NCI-H2227 (cell line): ENCODE data around the gene MCC.

ENCODE experiments used
- DNase-seq: peaks from one replicate; lab custom pipeline; 2025; ENCODE audit not compliant: unreplicated experiment; lab: John Stamatoyannopoulos, UW

MCC gene

DNA sequence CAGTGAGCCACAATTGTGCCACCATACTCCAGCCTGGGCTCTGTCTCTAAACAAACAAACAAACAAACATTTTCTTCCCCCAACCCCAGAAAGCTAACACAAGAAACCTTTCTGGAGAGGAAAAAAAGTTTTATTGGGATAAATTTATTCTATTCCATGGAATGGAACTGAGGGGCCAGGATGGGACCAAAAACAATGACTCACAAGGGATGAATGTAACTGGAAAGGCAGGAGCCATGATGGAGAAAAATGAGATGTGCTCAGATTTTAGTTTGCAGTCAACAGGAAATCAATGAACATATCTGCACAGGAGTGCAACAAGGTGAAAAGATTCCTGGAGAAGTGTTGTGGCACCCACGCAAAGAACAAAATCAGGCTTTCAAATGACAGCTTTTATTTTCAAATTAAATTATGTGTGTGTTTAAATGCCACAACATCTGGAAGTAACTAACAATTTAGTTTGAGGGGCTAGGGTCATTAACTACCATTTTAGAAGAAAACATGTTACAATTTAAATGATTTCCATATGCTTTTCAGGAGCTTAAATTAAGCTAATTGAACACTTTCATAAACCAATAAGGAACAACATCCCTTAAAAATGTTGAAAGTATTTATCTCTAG lies 262.0 kb downstream of the MCC start:
- no peak for DNase-seq

DNA sequence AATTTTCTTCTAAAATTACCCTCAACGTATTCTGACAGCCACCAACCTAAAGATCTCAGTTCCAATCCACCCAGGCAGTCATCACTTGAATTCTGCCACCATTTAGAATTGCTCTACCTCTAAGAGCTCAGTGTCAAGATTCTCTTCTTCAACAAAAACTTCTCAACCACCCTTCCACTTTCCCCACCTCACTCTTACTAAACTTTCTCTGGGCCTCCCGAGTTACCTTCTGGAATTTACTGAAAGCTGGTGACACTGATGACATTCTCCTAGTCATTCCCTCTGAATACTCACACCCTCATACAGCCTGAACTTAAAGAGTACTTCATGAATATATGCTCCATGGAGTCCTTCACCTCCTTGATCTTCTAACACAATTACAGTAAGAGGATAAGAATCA lies 263.0 kb downstream of the MCC start:
- no peak for DNase-seq

DNA sequence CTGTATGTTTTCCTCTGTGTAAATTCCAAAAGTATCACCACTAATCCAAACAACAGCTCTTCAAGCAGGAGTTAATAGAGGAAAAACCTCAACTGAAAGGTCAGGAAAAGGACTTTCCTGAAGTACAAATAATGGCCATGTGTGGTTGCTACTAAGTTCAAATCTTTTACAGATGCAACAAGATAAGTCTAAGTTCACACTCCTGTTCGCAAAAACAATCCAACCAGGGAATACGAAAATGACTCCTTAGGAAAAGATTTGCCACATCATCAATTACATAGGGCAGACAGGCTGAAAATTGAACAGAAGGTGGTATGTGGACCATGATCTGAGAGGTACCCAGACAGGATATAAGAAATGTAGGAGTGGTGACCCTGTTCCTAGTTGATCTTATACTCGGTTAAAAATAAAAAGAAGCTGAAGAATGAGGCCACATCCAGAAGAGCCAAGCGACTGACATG lies 263.6 kb downstream of the MCC start:
- DNase-seq = no peak

DNA sequence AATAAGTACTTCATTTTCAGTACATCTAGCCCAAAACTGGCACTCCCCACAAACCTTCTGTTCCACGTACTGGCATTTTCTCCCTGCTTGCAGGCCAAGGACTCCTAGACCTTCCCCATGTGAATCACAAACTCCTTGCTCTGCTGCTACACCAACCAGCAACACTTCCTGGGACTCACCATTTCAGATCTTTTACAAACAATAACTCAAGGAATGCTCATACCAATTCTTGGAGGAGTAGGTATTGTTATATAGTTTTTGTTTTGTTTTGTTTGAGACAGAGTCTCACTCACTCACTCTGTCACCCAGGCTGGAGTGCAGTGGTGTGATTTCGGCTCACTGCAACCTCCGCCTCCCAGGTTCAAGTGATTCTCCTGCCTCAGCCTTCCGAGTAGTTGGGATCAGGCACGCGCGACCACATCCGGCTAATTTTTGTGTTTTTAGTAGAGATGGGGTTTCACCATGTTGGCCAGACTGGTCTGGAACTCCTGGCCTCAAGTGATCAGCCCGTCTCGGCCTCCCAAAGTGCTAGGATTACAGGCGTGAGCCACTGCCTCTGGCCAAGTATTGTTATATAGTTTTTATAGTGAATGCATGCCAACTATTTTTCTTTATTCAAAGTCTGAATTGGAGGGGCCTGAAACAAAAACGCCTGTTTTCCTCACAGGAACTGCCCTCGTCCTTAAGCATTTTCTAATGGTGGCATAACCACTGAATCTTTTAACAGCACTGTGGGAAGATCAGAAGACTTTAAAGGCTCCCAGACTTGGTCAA lies 264.2 kb downstream of the MCC start:
- no peak for DNase-seq

DNA sequence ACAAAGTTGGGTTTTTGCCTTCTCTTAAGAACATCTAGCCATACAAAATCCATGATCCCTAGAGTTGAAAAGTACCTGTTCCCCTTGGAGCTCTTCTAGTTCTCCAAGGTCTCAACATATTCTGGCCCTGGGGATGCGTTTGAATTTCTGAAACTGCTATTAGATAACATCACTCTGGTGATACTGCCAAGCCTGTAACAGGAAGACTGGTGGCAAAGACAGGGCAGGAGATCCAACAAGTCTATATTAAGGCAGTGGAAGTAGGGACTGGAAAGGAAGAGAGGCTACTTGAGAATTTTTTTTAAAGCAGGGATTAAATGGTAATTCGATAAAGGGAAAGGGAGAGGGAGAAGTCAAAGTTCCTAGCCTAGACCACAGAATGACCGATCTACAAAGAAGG lies 264.9 kb downstream of the MCC start:
- DNase-seq = no peak

DNA sequence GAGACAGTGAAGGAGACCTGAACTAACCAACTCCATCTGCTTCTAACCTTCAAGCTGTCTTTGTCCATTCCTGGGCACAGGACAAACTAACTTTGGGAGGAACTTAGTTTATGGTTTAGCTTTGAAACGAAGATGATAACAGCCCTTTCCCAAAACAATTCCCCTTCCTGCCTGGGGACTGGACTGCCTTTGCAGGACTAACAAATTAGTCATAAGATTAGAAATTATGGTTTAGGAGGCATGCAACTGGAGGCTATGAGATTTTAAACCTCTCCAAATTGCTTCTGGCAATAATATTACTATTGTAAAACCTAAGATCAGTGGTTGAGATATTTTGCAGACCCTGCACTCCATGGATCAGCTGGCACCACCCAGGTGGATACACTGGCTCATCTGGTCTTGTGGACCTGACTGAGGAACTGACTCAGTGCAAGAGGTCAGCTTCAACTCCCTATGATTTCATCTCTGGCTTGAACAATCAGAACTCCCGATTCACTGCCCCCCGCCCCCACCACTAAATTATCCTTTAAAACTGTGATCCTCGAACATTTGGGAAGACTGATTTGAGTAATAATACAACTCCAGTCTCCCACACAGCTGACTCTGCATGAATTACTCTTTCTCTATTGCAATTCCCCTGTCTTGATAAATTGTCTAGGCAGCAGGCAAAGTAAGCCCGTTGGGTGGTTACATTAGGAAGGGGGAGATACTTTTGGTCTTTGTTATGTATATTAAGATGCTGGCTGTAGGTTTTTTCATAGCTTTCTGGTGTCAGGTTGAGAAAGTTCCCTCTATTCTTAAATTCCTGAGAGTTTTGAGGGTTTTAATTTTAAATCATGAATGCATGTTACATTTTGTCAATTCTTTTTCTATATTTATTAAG lies 266.7 kb downstream of the MCC start:
- no peak for DNase-seq

DNA sequence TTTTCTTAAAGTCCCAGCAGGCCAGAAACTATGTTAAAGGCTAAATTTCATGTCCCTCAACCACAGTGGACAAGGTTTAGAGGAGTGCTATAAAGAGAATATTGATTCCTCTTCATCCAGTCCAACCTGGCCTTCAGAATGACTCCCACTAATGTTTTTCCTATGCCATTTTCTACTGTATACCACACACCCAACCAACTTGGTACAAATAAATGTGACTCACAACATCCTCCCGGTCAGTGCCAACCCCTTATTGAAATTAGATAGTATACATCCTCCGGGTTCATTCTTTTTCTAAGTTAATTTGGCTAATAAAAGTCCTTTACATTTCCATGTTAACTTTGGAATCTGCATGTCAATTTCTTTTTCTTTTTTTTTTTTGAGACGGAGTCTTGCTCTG lies 268.6 kb downstream of the MCC start:
- DNase-seq = no peak

DNA sequence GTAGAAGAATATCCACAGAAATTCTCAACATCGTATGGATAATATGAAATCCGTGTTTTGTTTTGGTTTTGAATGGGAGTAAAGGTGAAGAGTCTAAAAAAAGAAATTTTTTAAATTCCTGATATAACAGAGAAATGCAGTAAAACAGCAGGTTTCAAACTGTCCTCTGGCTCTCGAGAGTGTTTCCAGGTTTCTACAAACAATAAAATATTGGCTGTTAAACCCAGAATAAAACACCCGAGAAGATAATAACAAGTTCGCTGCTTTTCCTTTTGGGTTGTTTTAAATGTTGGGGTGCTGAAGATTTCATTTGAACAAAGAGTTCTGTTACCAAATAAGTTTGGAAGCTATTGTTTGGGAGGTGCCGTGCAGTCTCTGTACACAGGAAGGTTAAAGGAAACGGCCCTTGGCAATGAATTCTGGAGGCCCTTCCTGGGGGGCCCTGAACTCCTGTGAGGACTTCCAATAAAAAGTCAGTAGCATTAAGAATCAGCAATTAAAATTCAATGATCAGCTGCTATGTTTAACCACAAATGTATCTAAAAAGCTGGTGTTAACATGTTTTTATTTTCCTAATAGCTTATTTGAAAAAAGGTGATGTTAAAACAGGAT lies 269.2 kb downstream of the MCC start:
- no peak for DNase-seq

DNA sequence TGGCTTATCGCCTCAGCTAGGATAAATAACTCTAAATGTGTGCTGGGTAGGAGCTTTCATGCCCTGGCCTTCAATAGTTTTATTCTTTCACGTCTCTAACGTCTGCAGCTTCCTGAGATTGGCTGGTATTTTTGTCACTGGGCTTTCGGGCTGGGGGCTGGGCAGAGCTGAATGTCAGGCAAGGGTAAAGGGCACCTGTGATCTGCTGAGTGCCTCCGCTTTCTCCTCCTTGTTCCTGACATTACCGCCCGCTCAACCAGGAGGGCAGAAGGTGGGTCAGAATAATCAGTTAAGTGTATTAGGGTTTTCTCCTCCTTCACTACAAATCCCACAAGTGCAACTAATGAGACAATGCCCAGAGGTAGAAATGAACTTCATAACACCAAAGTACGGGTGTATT lies 270.1 kb downstream of the MCC start:
- no peak for DNase-seq

DNA sequence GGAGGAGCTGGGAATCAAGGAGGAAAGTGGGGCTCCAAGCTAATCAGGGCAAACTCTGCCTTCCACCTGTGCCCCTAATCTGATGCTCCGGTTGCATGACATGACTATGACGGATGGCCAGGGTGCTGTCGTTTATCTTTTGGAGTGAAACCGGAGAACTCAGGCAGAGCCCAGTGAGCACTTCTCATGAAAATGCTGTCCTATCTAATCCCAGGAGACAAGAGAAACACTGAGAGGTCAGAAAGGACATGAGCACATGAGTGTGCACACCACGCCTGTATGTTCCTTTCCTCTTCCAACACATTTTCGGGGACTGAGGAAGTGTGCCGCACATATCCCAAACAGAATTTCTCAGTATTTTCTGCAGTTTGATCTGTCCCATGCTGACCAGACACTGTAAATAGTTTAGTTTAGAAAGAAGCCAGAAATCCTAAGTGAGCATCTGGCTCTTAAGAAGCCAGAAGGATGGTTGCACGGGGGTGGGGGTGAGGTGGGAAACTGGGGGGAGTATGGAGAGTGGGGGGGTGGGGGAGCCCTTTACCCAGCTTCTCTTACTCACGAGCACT lies 270.6 kb downstream of the MCC start:
- DNase-seq = no peak

DNA sequence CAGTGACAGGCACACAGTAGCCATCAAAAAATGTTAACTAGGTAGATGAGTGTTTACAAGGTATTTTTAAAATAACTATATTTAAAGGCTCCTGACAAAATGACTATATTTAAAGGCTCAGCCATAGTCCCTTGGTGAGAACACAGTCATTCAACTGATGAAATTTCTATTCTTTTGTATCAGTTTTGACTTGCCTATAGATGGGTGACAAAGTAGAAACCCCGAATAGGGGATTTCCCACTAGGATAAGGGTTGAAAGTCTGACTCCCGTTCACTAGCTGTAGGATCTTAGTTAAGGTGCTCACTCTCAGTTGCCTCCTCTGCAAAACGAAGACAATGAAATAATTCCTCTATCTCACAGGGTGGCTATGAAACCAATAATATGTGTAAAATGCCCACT lies 271.7 kb downstream of the MCC start:
- DNase-seq = no peak

DNA sequence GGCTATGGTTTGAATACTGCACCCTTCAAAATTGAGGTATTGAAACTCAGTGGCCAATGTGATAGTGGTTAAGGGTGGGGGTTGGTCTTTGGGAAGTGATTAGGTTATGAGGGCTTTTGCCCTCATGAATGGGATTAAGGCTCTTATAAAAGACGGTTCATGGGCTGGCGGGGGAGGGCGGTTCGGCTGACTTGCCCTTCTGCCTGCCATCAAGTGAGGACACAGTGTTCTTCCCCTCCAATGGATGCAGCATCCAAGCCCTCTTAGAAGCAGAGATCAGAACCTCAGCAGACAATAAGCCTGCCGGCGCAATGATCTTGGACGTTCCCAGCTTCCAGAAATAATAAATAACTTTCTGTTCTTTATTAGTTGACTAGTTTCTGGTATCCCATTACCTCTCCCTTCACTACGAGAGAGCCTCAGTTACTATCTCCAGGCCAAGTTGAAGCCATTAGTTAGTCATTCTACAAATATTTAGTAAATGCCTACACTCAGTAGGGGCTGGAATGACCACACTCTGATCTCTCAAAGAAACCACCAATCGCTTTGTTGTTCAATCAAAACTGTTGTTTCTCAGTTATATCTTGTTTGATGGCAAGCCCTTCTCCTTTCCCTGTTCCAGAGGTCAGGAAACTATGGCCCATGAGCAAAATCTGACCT lies 272.7 kb downstream of the MCC start:
- DNase-seq = no peak

DNA sequence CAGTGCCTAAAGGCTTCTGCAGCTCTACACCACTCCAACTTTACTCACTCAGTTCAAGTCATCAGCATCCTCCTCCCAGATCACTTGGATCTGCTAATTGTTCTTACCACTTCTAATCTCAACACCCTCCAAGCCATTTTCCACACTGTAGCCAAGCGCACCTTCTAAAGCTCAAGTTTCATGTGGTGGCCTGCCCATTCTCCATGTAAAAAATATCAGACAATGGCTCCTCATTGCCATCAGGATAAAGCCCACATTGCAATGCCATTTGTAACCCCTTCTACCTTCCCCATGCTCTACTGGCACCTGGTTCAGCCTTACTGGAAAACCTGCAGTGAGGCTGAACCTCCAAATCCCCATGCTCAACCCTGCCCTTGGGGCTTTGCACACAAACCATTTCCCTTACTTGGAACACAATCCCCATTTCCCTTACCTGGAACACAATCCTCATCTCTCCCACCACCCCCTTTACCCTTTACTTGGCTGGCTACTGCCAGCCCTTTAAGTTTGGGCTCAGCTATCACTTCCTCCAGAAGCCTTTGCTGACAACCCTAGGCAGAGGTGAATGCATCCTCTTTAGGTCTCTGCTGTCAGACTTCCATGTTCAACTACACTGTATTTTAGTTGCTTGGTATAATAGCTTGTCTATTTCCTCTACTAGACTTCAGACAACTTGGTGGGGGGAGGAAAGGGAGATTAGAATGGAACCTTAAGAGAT lies 273.5 kb downstream of the MCC start:
- no peak for DNase-seq

DNA sequence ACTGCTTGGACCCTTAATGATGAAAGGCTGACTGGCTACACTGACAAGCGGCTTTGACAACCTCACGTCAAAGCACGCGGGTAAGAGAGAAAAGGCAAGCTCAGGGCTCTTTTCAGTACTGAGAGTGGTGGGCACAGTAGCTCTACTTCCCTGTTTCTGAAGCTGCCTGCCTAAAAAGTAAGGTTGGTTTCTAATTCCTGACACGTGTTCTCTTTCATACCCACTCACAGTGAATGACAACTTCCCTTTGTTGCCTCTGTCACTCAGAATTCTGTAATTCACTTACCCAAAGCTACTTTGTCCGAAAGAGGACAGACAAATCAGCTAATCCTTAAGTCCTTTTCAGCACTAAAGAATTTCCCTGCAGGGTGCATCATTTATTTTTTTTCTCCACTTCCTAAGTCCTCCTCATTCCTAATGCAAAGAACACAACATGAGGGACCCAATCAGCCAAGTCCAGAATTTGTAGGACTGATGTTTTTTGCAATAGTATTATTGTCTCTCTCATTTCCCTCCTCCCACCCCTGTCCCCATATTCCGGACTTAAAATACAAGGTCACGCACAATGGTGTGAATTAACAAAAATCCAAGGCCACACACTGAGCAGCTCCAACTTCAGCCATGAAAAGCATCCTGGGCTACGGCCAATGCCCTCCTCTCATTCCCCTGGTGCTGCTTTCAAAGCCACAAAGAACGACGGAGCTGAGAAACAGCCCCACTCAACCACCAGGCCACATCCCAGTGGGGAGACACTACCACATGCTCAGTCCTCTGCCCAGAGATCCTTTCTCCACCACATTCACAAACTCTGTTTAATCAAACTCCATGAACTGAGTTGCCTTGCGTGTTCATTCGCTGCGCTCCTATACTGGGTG lies 274.5 kb downstream of the MCC start:
- DNase-seq = no peak

DNA sequence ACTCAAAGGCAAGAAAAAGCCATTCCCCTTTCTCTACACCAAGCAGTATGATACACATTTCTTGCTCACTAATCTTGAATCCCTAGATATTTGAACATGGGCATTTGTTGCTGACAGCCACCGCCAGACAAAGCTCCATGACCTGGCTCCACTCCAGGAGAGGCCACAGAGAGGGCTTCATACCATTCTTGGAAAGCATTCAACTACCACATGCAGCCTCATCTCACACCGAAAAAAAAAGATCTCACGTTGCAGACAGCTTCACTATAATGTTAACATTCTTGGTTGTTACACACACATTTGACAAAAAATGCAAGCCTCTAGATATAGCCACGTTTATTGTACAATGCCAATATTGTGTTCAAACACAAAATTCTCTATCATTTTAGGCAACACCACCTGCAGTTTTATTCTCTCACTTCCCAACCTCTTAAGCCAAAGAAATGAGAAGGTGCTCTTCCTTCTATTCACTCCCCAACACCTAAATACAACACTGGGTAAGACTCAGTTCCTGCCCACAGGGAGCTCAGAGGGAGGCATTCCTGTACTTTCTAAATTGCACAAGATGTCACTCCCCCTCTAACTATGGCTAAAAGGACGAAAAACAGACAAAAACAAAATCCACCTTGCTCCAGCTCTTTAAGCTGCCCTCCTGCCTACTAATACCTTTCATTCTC lies 275.9 kb downstream of the MCC start:
- peak; percentile 22 for DNase-seq

DNA sequence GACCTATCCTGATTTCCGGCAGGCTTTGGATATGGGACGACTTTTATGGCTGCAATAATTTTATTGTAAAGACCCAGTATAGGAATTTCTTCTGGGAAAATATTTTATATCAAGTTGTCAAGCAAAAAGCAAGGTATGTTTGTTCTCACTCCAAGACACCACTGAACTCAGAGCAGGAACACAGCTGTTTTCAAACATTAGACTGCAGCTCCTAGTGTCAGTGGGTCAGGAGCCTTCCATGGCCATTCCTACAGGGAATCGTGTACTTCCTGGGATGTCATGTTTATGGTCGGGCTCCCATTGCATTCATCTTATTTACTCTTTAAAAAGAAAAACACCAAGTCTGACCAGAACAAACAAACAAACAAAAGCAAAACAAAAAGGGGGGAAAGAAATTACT lies 278.8 kb downstream of the MCC start:
- no peak for DNase-seq

DNA sequence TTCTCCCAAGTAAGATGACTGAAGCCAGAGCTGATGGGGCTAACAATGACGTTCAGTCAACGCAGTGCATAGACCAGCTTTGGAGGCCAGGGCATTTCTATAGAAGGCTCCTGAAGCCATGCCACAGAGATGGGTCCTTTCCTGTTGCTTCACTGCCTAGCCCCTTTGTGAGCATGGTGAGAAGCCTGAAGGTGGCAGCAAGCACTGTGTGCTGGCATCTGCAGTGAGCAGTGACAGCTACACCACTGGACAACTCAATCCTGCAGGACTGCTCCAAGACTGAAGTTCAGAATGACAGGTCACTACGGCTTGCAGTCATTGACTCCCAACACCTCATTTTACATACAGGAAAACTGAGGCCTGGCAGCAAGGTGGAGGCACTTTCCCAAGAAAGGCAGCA lies 282.4 kb downstream of the MCC start:
- DNase-seq = no peak

DNA sequence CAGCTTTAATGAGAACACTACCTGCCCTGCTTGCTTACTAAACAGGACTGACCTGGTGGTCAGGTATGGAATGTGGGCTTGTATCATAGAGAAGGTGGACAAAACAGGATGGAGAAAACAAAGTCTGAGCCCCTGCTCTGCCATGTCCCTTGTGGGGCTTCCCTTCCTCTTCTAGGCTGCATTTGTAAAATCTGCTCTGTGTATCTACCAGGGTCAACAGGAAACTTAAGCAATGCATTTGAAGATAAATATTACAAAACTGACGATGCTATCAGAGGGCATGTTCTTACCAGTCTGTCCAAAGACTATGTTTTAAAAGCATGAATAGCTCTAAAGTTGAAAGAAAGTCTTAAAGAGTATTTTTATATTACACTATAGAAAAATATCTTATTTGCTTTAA lies 282.9 kb downstream of the MCC start:
- no peak for DNase-seq
